ENCODE results near the gene AQP12B.

The AQP12B gene

GRCh38 chr2:240647503-240648154 lies 35.1 kb downstream of the AQP12B start:
- Histone ChIP-seq H3K4me3 (ENCODE audit: low read length) (no peak overlapping the region), H3K56ac (ENCODE audit: low read length) (no peak overlapping the region), H3K23ac (ENCODE audit: low read length) (no peak overlapping the region), H3K27me3 (ENCODE audit: insufficient read depth, low read length, poor library complexity) (no peaks in the 10 kb centered on the region), H3K4me2 (ENCODE audit: low read length) (no peak overlapping the region), H2BK15ac (replicated peaks; ENCODE audit: low read depth) (no peak overlapping the region), H3K9ac (ENCODE audit: low read length) (no peak overlapping the region), H3K4me1 (ENCODE audit: control insufficient read depth, low read depth, low read length) (no peaks in the 10 kb centered on the region), H3K27ac (ENCODE audit: low read depth, low read length) (no peak overlapping the region), H3K36me3 (ENCODE audit: control insufficient read depth, insufficient read depth, low read length) (no peaks in the 10 kb centered on the region), H2BK120ac (ENCODE audit: low read depth, low read length) (no peak overlapping the region), H2BK5ac (ENCODE audit: low read length) (no peak overlapping the region), H2AK5ac (ENCODE audit: low read length) (no peak overlapping the region), H4K5ac (ENCODE audit: low read length) (no peak overlapping the region), H3K79me1 (ENCODE audit: low read length) (no peaks in the 10 kb centered on the region), H3K79me2 (ENCODE audit: control insufficient read depth, insufficient read depth, low read length) (no peaks in the 10 kb centered on the region), H4K8ac (ENCODE audit: low read depth, low read length) (no peak overlapping the region), H3K18ac (ENCODE audit: low read length) (no peak overlapping the region), H3K4ac (ENCODE audit: low read depth, low read length) (no peak overlapping the region)
- WGBS (ENCODE audit: extremely low coverage, insufficient coverage, low lambda C conversion rate) = no CpG with 5 or more reads among the region's 22 CpGs
- DNase-seq = no peak

GRCh38 chr2:240646900-240647502 lies 35.7 kb downstream of the AQP12B start:
- Histone ChIP-seq H3K27me3 (ENCODE audit: insufficient read depth, low read length, poor library complexity) (no peaks in the 10 kb centered on the region), H3K4ac (ENCODE audit: low read depth, low read length) (no peak overlapping the region), H4K5ac (ENCODE audit: low read length) (no peak overlapping the region), H2BK120ac (ENCODE audit: low read depth, low read length) (no peak overlapping the region), H3K56ac (ENCODE audit: low read length) (no peak overlapping the region), H3K79me1 (ENCODE audit: low read length) (no peaks in the 10 kb centered on the region), H3K79me2 (ENCODE audit: control insufficient read depth, insufficient read depth, low read length) (no peaks in the 10 kb centered on the region), H2BK5ac (ENCODE audit: low read length) (no peak overlapping the region), H3K18ac (ENCODE audit: low read length) (no peak overlapping the region), H3K27ac (ENCODE audit: low read depth, low read length) (no peak overlapping the region), H3K9ac (ENCODE audit: low read length) (no peak overlapping the region), H3K4me3 (ENCODE audit: low read length) (no peak overlapping the region), H3K4me2 (ENCODE audit: low read length) (no peak overlapping the region), H2AK5ac (ENCODE audit: low read length) (no peak overlapping the region), H4K8ac (ENCODE audit: low read depth, low read length) (no peak overlapping the region), H3K23ac (ENCODE audit: low read length) (no peak overlapping the region), H3K36me3 (ENCODE audit: control insufficient read depth, insufficient read depth, low read length) (no peaks in the 10 kb centered on the region), H2BK15ac (replicated peaks; ENCODE audit: low read depth) (no peak overlapping the region), H3K4me1 (ENCODE audit: control insufficient read depth, low read depth, low read length) (no peaks in the 10 kb centered on the region)
- no CpG with 5 or more reads among the region's 30 CpGs for WGBS (ENCODE audit: extremely low coverage, insufficient coverage, low lambda C conversion rate)
- DNase-seq = no peak

- H3K4ac ChIP-seq (ENCODE audit: low read depth, low read length) = no peak overlapping the region
- DNase-seq = no peak
- no peak overlapping the region for H2BK5ac ChIP-seq (ENCODE audit: low read length)
- H3K18ac ChIP-seq (ENCODE audit: low read length) = no peak overlapping the region
- H4K8ac ChIP-seq (ENCODE audit: low read depth, low read length) = no peak overlapping the region
- H2BK15ac ChIP-seq (replicated peaks; ENCODE audit: low read depth) = no peak overlapping the region
- no peak overlapping the region for H3K56ac ChIP-seq (ENCODE audit: low read length)
- no peak overlapping the region for H3K4me3 ChIP-seq (ENCODE audit: low read length)
- no peak overlapping the region for H4K5ac ChIP-seq (ENCODE audit: low read length)
- H3K79me2 ChIP-seq (ENCODE audit: control insufficient read depth, insufficient read depth, low read length) = no peaks in the 10 kb centered on the region
- H3K4me1 ChIP-seq (ENCODE audit: control insufficient read depth, low read depth, low read length) = no peaks in the 10 kb centered on the region
- H2BK120ac ChIP-seq (ENCODE audit: low read depth, low read length) = no peak overlapping the region
- no peaks in the 10 kb centered on the region for H3K27me3 ChIP-seq (ENCODE audit: insufficient read depth, low read length, poor library complexity)
- H3K23ac ChIP-seq (ENCODE audit: low read length) = no peak overlapping the region
- H3K27ac ChIP-seq (ENCODE audit: low read depth, low read length) = no peak overlapping the region
- H3K79me1 ChIP-seq (ENCODE audit: low read length) = no peaks in the 10 kb centered on the region
- no peaks in the 10 kb centered on the region for H3K36me3 ChIP-seq (ENCODE audit: control insufficient read depth, insufficient read depth, low read length)
- no peak overlapping the region for H3K9ac ChIP-seq (ENCODE audit: low read length)
- WGBS (ENCODE audit: extremely low coverage, insufficient coverage, low lambda C conversion rate) = no CpG with 5 or more reads among the region's 36 CpGs
- no peak overlapping the region for H2AK5ac ChIP-seq (ENCODE audit: low read length)
- H3K4me2 ChIP-seq (ENCODE audit: low read length) = no peak overlapping the region
These were observed 36.3 kb downstream of the AQP12B start for GRCh38 chr2:240646176-240646899.

GRCh38 chr2:240645801-240646175 lies 36.9 kb downstream of the AQP12B start:
- no peak overlapping the region for H3K23ac ChIP-seq (ENCODE audit: low read length)
- no peak overlapping the region for H4K5ac ChIP-seq (ENCODE audit: low read length)
- no peak overlapping the region for H2BK5ac ChIP-seq (ENCODE audit: low read length)
- no peak overlapping the region for H3K4ac ChIP-seq (ENCODE audit: low read depth, low read length)
- H3K27ac ChIP-seq (ENCODE audit: low read depth, low read length) = no peak overlapping the region
- no peak overlapping the region for H2AK5ac ChIP-seq (ENCODE audit: low read length)
- no peak overlapping the region for H3K4me2 ChIP-seq (ENCODE audit: low read length)
- no peak overlapping the region for H2BK15ac ChIP-seq (replicated peaks; ENCODE audit: low read depth)
- H3K9ac ChIP-seq (ENCODE audit: low read length) = no peak overlapping the region
- no peaks in the 10 kb centered on the region for H3K79me1 ChIP-seq (ENCODE audit: low read length)
- no peak overlapping the region for H3K4me3 ChIP-seq (ENCODE audit: low read length)
- DNase-seq = no peak
- H3K27me3 ChIP-seq (ENCODE audit: insufficient read depth, low read length, poor library complexity) = no peaks in the 10 kb centered on the region
- H3K4me1 ChIP-seq (ENCODE audit: control insufficient read depth, low read depth, low read length) = no peaks in the 10 kb centered on the region
- no peaks in the 10 kb centered on the region for H3K79me2 ChIP-seq (ENCODE audit: control insufficient read depth, insufficient read depth, low read length)
- H3K36me3 ChIP-seq (ENCODE audit: control insufficient read depth, insufficient read depth, low read length) = no peaks in the 10 kb centered on the region
- H3K18ac ChIP-seq (ENCODE audit: low read length) = no peak overlapping the region
- WGBS (ENCODE audit: extremely low coverage, insufficient coverage, low lambda C conversion rate) = no CpG with 5 or more reads among the region's 10 CpGs
- no peak overlapping the region for H2BK120ac ChIP-seq (ENCODE audit: low read depth, low read length)
- H4K8ac ChIP-seq (ENCODE audit: low read depth, low read length) = no peak overlapping the region
- H3K56ac ChIP-seq (ENCODE audit: low read length) = no peak overlapping the region

GRCh38 chr2:240645346-240645745 lies 37.3 kb downstream of the AQP12B start:
- Histone ChIP-seq H3K4me1 (ENCODE audit: control insufficient read depth, low read depth, low read length) (no peaks in the 10 kb centered on the region), H2AK5ac (ENCODE audit: low read length) (no peak overlapping the region), H3K4ac (ENCODE audit: low read depth, low read length) (no peak overlapping the region), H4K8ac (ENCODE audit: low read depth, low read length) (no peak overlapping the region), H3K4me3 (ENCODE audit: low read length) (no peak overlapping the region), H3K79me1 (ENCODE audit: low read length) (no peaks in the 10 kb centered on the region), H2BK5ac (ENCODE audit: low read length) (no peak overlapping the region), H2BK15ac (replicated peaks; ENCODE audit: low read depth) (no peak overlapping the region), H2BK120ac (ENCODE audit: low read depth, low read length) (no peak overlapping the region), H4K5ac (ENCODE audit: low read length) (no peak overlapping the region), H3K79me2 (ENCODE audit: control insufficient read depth, insufficient read depth, low read length) (no peaks in the 10 kb centered on the region), H3K18ac (ENCODE audit: low read length) (no peak overlapping the region), H3K27ac (ENCODE audit: low read depth, low read length) (no peak overlapping the region), H3K27me3 (ENCODE audit: insufficient read depth, low read length, poor library complexity) (no peaks in the 10 kb centered on the region), H3K56ac (ENCODE audit: low read length) (no peak overlapping the region), H3K4me2 (ENCODE audit: low read length) (no peak overlapping the region), H3K36me3 (ENCODE audit: control insufficient read depth, insufficient read depth, low read length) (no peaks in the 10 kb centered on the region), H3K9ac (ENCODE audit: low read length) (no peak overlapping the region), H3K23ac (ENCODE audit: low read length) (no peak overlapping the region)
- WGBS (ENCODE audit: extremely low coverage, insufficient coverage, low lambda C conversion rate) = no CpG with 5 or more reads among the region's 10 CpGs
- DNase-seq = no peak

Data from mesendoderm (in vitro differentiated cells).